K562 (cell line): Measurements from ENCODE around the gene ADPRHL1. TPM values are rescaled to one million over a fixed set of nuclear protein-coding genes. Genes with fewer than 3 reads are reported as not detected.

Experiments used
- ATAC-seq: fragments of 200-7000 bp; cut with Tn5 transposase; 3 replicates; pipeline ENCODE4 v1.9.1; 2020; ENCODE audit warnings: moderate library complexity
- BruUV-seq: library from RNA; stranded (reverse); fragments of 400-500 nt; replicated peaks from 2 replicates; lab custom pipeline; 2021; lab: Mats Ljungman, UMichigan
- CTCF ChIA-PET: fragments of 300-600 bp; formaldehyde crosslinking; extraction: SDS; loops from one replicate; lab custom pipeline; 2021; ENCODE audit warnings: low intra/inter-chr PET ratio; lab: Yijun Ruan, JAX
- POLR2A ChIA-PET: fragments of 300-600, 350-650 bp; sonication (Branson Sonifier 250); formaldehyde crosslinking; extraction: SDS; loops from one replicate; lab custom pipeline; 2021; ENCODE audit warnings: antibody characterized with exemption, inconsistent platforms; lab: Yijun Ruan, JAX
- DNase-seq, 4 experiments: peaks; one replicate each; pipeline versions ENCODE4 v3.0.0 to v3.0.0-alpha.2; 2011 to 2018; ENCODE audit warnings: low spot score in 3 of 4, mixed read lengths in 3 of 4; ENCODE audit errors: extremely low read depth in 1 of 4
- FAIRE-seq: peaks from 2 replicates; lab custom pipeline; 2011; peaks lifted over from hg19 to GRCh38; lab: Jason Lieb, UNC
- H2AFZ ChIP-seq: 2 replicates; pipeline ENCODE4 v1.6.0; 2011; ENCODE audit warnings: low read depth, low read length, control low read depth, inconsistent platforms
- H3K27ac ChIP-seq: fragments of 200-600 bp; 3 replicates; pipeline ENCODE4 v1.8.0; 2011; ENCODE audit warnings: low read depth, mild to moderate bottlenecking, control low read depth, inconsistent platforms, low read length, moderate library complexity, mixed read lengths; ENCODE audit errors: extremely low read depth
- H3K27me3 ChIP-seq, 2 experiments: fragments of 300-600 bp in 1 of 2; 2 replicates in 1 of 2; 3 replicates in 1 of 2; pipeline versions ENCODE4 v1.6.0 to v1.8.0; 2011; ENCODE audit warnings: inconsistent platforms in 2 of 2, low read length in 2 of 2, mild to moderate bottlenecking in 1 of 2, mixed read lengths in 1 of 2, moderate library complexity in 1 of 2; ENCODE audit not compliant: control insufficient read depth in 2 of 2, insufficient read depth in 2 of 2
- H3K36me3 ChIP-seq: fragments of 300-600 bp; 3 replicates; pipeline ENCODE4 v1.8.0; 2011; ENCODE audit warnings: mild to moderate bottlenecking, low read length, inconsistent platforms; ENCODE audit not compliant: control insufficient read depth, insufficient read depth
- H3K4me1 ChIP-seq, 2 experiments: fragments of 200-600 bp in 1 of 2; replicated peaks in 1 of 2; 2 replicates in 1 of 2; 3 replicates in 1 of 2; pipeline versions ENCODE4 v1.5.1 to v1.8.0; 2011; ENCODE audit warnings: inconsistent platforms in 2 of 2, low read length in 2 of 2, mild to moderate bottlenecking in 1 of 2, mixed read lengths in 1 of 2, moderate library complexity in 1 of 2; ENCODE audit not compliant: control insufficient read depth in 2 of 2, insufficient read depth in 2 of 2
- H3K4me2 ChIP-seq: 2 replicates; pipeline ENCODE4 v1.6.1; 2011; ENCODE audit warnings: low read length, control low read depth, inconsistent platforms, mixed read lengths; ENCODE audit not compliant: insufficient read depth
- H3K4me3 ChIP-seq: fragments of 200-600 bp; sonication (generic), shearing (Covaris generic); 2 replicates; pipeline ENCODE4 v1.5.1; 2016; ENCODE audit warnings: control low read depth, inconsistent platforms
- H3K79me2 ChIP-seq: fragments of 200-600 bp; 3 replicates; pipeline ENCODE4 v1.8.0; 2011; ENCODE audit warnings: low read length, inconsistent platforms; ENCODE audit not compliant: control insufficient read depth, insufficient read depth
- H3K9ac ChIP-seq, 2 experiments: 2 replicates each; pipeline versions ENCODE4 v1.6.0 to v1.6.1; 2011; ENCODE audit warnings: low read depth in 2 of 2, low read length in 2 of 2, control low read depth in 1 of 2, inconsistent platforms in 1 of 2, mild to moderate bottlenecking in 1 of 2, mixed read lengths in 1 of 2; ENCODE audit not compliant: insufficient read depth in 1 of 2
- H3K9me1 ChIP-seq: one replicate; pipeline ENCODE4 v1.6.0; 2011; ENCODE audit warnings: inconsistent platforms, mild to moderate bottlenecking, low read length, moderate library complexity; ENCODE audit not compliant: control insufficient read depth, insufficient read depth
- H3K9me3 ChIP-seq: replicated peaks from 2 replicates; pipeline ENCODE4 v1.5.1; 2011; ENCODE audit warnings: low read depth, low read length, inconsistent platforms; ENCODE audit not compliant: control insufficient read depth, insufficient read depth
- H4K20me1 ChIP-seq: replicated peaks from 2 replicates; pipeline ENCODE4 v1.6.1; 2011; ENCODE audit warnings: low read length, inconsistent platforms, mixed read lengths; ENCODE audit not compliant: control insufficient read depth, insufficient read depth
- ARID1B ChIP-seq: fragments of 450-650 bp; IDR thresholded peaks from 2 replicates; pipeline ENCODE4 v1.6.1; 2016; ENCODE audit warnings: antibody characterized with exemption, mild to moderate bottlenecking, inconsistent platforms
- COPS2 ChIP-seq: fragments of 450-650 bp; conservative IDR thresholded peaks from 2 replicates; pipeline ENCODE4 v1.6.1; 2016; ENCODE audit warnings: mild to moderate bottlenecking, moderate library complexity
- FOXJ2 ChIP-seq: fragments of 200-800 bp; sonication (Bioruptor generic); IDR thresholded peaks from 2 replicates; pipeline ENCODE4 v1.6.1; 2016; ENCODE audit warnings: missing genetic modification characterization, missing compliant biosample characterization
- NONO ChIP-seq, 2 experiments: fragments of 200-400 bp in 1 of 2; fragments of 450-650 bp in 1 of 2; formaldehyde crosslinking in 1 of 2; IDR thresholded peaks; 2 replicates each; pipeline ENCODE4 v1.6.1; 2017; ENCODE audit warnings: low read depth in 2 of 2, mild to moderate bottlenecking in 2 of 2, moderate library complexity in 2 of 2, low read length in 1 of 2
- PCBP2 ChIP-seq: fragments of 200-400 bp; formaldehyde crosslinking; IDR thresholded peaks from 2 replicates; pipeline ENCODE4 v1.6.1; 2018; ENCODE audit warnings: low read length, low read depth, mild to moderate bottlenecking, moderate library complexity; ENCODE audit not compliant: poor library complexity, severe bottlenecking
- SIN3A ChIP-seq, 2 experiments: fragments of 150-350 bp in 1 of 2; IDR thresholded peaks; 2 replicates each; pipeline ENCODE4 v1.6.1; 2011 to 2016; ENCODE audit warnings: borderline replicate concordance in 2 of 2, low read depth in 2 of 2, low read length in 2 of 2, mild to moderate bottlenecking in 2 of 2, moderate library complexity in 2 of 2; ENCODE audit not compliant: control insufficient read depth in 1 of 2
- ZFX ChIP-seq: sonication (generic); formaldehyde crosslinking; IDR thresholded peaks from 2 replicates; pipeline ENCODE4 v1.8.0; 2022; ENCODE audit warnings: mild to moderate bottlenecking, missing genetic modification reagents, moderate library complexity
- ZNF717 ChIP-seq: fragments of 250-450 bp; sonication (Bioruptor Pico); IDR thresholded peaks from 2 replicates; pipeline ENCODE4 v1.5.0; 2021
- ZNF778 ChIP-seq: fragments of 450-650 bp; formaldehyde crosslinking; IDR thresholded peaks from 2 replicates; pipeline ENCODE4 v1.4.0; 2020; ENCODE audit warnings: mild to moderate bottlenecking, moderate library complexity
- WGBS: fragments of 100-300 bp; shearing (Covaris generic); methylation state at CpG from one replicate; pipeline ENCODE4 v1.1.6; 2016; ENCODE audit warnings: low coverage, mixed read lengths; ENCODE audit not compliant: insufficient coverage; ENCODE audit errors: missing lambda C conversion rate; 5-methylcytosine and 5-hydroxymethylcytosine counted together
- in situ Hi-C: fragments of 300-500 bp; cut with MboI; formaldehyde crosslinking; loops from 4 replicates; pipeline ENCODE4 v1.15.0; 2018; ENCODE audit warnings: inconsistent platforms, mixed read lengths
- intact Hi-C: fragments of 100-400 bp; cut with micrococcal nuclease; formaldehyde crosslinking; loops from 2 replicates; pipeline ENCODE4 v1.14.2; 2022
- polyA plus RNA-seq, 8 experiments: library from polyadenylated mRNA; depleted of rRNA in 4 of 8; stranded (reverse) in 5 of 8; unstranded in 3 of 8; fragments of >200 nt; fragmentation: Nextera tagmentation in 2 of 8; fragmentation: Illumina TruSeq in 1 of 8; extraction: Ambion mirVana in 2 of 8; extraction: Trizol in 1 of 8; gene quantifications; 2 replicates each; pipeline versions ENCODE4 v1.2.1 to v1.2.3, GENCODE V29; 2011 to 2014; ENCODE audit warnings: inconsistent platforms in 1 of 8, missing spikeins in 1 of 8
- total RNA-seq, 7 experiments: library from RNA; depleted of rRNA in 6 of 7; stranded (reverse); fragments of >200 nt in 6 of 7; fragmentation: Illumina TruSeq in 2 of 7; extraction: Trizol in 2 of 7; gene quantifications; 2 replicates each; pipeline versions ENCODE4 v1.2.1 to v1.2.3, GENCODE V29; 2011 to 2021; ENCODE audit warnings: low replicate concordance in 1 of 7
- TF ChIP-seq, protein P1 (sequence below), 2 experiments: fragments of 450-650 bp; conservative IDR thresholded peaks; 2 replicates each; pipeline ENCODE4 v1.6.1; 2017; ENCODE audit warnings: mild to moderate bottlenecking in 2 of 2, moderate library complexity in 2 of 2
- TF ChIP-seq, protein P2 (sequence below): fragments of 450-650 bp; formaldehyde crosslinking; IDR thresholded peaks from 2 replicates; pipeline ENCODE4 v1.4.0; 2020; ENCODE audit warnings: mild to moderate bottlenecking, moderate library complexity
- TF ChIP-seq, protein P3 (sequence below): fragments of 450-650 bp; formaldehyde crosslinking; IDR thresholded peaks from 2 replicates; pipeline ENCODE4 v1.4.0; 2022; ENCODE audit warnings: missing genetic modification characterization
- TF ChIP-seq, protein P4 (sequence below): sonication (generic); formaldehyde crosslinking; IDR thresholded peaks from 2 replicates; pipeline ENCODE4 v1.4.0; 2020; ENCODE audit warnings: mild to moderate bottlenecking, missing genetic modification reagents

Gene ADPRHL1
- total and polyA plus RNA-seq, 9 of the 15 experiments (the other 6 are each of a cell fraction or from before 2014, with no cell fraction given): 0.06 to 0.76 (median 0.37) TPM; not detected in 1

DNA sequence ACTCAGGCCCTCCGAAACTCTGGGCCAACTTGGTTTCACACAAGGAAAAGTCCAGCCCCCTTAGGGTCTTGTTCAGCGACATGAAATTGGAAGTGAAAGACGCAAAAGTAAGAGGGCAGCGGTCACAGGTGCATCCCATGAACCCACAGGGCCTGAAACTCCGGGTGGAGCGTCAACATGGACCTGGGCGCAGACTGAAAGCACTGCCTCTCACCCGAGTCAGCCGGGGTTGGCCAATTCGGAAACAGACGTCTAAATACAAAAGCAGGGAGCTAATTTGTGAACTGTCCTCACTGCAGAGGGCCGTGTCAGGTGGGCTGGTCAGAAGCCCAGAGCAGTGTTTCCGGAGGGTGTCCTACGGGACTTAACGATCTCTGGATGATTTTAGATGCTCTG, 26.7 kb downstream of the ADPRHL1 start:
- Histone ChIP-seq H3K27ac (no peak overlapping the region), H3K9ac (no peak overlapping the region), H3K36me3 (no peaks in the 10 kb centered on the region), H3K4me1 (peaks cover 0 to 27% of the 10 kb centered on the region in 2 experiments; a peak in 3 of 5 replicates), H3K9me3 (no peaks in the 10 kb centered on the region), H3K4me2 (no peak overlapping the region), H3K9me1 (no peaks in the 10 kb centered on the region), H3K79me2 (no peaks in the 10 kb centered on the region), H3K27me3 (peaks cover 10 to 70% of the 10 kb centered on the region in 2 experiments; a peak in 4 of 5 replicates), H2AFZ (no peak overlapping the region), H4K20me1 (peaks cover 4% of the 10 kb centered on the region; the same call in 1 of the 2 replicates), H3K4me3 (no peak overlapping the region)
- ATAC-seq (no peak), DNase-seq (no peak), FAIRE-seq (no peak)
- intact Hi-C loops: no loop called here
- BruUV-seq: no TSS peak
- POLR2A ChIA-PET: no interaction called here
- CTCF ChIA-PET: no interaction called here
- in situ Hi-C loops: no loop called here
- WGBS: 28% methylated on average over 15 of the region's 15 CpGs
- no peak for TF ChIP-seq FOXJ2 (tag)
- TF ChIP-seq ARID1B: no peak
- no peak for TF ChIP-seq ZFX (CRISPR knock-in tag)
- no peak for TF ChIP-seq ZNF717
- TF ChIP-seq, protein P1, sequence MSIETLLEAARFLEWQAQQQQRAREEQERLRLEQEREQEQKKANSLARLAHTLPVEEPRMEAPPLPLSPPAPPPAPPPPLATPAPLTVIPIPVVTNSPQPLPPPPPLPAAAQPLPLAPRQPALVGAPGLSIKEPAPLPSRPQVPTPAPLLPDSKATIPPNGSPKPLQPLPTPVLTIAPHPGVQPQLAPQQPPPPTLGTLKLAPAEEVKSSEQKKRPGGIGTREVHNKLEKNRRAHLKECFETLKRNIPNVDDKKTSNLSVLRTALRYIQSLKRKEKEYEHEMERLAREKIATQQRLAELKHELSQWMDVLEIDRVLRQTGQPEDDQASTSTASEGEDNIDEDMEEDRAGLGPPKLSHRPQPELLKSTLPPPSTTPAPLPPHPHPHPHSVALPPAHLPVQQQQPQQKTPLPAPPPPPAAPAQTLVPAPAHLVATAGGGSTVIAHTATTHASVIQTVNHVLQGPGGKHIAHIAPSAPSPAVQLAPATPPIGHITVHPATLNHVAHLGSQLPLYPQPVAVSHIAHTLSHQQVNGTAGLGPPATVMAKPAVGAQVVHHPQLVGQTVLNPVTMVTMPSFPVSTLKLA (conservative IDR thresholded peaks at IDR 0.05): no peak
- TF ChIP-seq, protein P2, sequence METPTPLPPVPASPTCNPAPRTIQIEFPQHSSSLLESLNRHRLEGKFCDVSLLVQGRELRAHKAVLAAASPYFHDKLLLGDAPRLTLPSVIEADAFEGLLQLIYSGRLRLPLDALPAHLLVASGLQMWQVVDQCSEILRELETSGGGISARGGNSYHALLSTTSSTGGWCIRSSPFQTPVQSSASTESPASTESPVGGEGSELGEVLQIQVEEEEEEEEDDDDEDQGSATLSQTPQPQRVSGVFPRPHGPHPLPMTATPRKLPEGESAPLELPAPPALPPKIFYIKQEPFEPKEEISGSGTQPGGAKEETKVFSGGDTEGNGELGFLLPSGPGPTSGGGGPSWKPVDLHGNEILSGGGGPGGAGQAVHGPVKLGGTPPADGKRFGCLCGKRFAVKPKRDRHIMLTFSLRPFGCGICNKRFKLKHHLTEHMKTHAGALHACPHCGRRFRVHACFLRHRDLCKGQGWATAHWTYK (CRISPR knock-in tag): no peak
- TF ChIP-seq SIN3A (IDR thresholded peaks at IDR 0.05; ENCODE audit: borderline replicate concordance in 2 of 2, control insufficient read depth in 1 of 2, low read depth in 2 of 2, low read length in 2 of 2): no peak
- no peak for TF ChIP-seq COPS2
- TF ChIP-seq NONO (IDR thresholded peaks at IDR 0.05; ENCODE audit: low read depth in 2 of 2, low read length in 1 of 2): no peak
- TF ChIP-seq ZNF778 (CRISPR knock-in tag): no peak
- TF ChIP-seq, protein P3, sequence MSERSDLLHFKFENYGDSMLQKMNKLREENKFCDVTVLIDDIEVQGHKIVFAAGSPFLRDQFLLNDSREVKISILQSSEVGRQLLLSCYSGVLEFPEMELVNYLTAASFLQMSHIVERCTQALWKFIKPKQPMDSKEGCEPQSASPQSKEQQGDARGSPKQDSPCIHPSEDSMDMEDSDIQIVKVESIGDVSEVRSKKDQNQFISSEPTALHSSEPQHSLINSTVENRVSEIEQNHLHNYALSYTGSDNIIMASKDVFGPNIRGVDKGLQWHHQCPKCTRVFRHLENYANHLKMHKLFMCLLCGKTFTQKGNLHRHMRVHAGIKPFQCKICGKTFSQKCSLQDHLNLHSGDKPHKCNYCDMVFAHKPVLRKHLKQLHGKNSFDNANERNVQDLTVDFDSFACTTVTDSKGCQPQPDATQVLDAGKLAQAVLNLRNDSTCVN (CRISPR knock-in tag): no peak
- TF ChIP-seq, protein P4, sequence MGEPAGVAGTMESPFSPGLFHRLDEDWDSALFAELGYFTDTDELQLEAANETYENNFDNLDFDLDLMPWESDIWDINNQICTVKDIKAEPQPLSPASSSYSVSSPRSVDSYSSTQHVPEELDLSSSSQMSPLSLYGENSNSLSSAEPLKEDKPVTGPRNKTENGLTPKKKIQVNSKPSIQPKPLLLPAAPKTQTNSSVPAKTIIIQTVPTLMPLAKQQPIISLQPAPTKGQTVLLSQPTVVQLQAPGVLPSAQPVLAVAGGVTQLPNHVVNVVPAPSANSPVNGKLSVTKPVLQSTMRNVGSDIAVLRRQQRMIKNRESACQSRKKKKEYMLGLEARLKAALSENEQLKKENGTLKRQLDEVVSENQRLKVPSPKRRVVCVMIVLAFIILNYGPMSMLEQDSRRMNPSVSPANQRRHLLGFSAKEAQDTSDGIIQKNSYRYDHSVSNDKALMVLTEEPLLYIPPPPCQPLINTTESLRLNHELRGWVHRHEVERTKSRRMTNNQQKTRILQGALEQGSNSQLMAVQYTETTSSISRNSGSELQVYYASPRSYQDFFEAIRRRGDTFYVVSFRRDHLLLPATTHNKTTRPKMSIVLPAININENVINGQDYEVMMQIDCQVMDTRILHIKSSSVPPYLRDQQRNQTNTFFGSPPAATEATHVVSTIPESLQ: no peak
- no peak for TF ChIP-seq PCBP2
